ENCODE data around the gene SUCLG2. TPM values are rescaled to one million over a fixed set of nuclear protein-coding genes. Genes with fewer than 3 reads are reported as not detected.

The SUCLG2 gene
- total RNA-seq, 1 donor from 2014 or later = 122 TPM

DNA sequence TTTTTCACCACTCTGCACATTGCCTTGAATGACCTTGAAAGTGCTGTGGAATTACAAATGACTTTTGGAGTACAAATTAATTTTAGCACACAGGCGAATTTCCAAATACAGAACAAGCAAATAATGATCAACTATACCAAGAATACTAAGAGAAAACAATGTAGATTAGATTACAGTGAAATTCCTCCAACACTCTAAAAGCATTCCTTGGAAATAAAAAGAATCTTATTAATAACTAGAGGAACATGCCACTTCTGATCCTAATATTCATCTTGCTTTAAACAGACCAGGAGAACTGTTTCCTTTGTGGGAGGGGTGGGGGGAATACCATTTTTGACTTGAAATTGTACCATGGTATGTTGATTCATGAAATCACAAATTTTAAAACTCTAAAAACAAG, 167.5 kb downstream of the SUCLG2 start:
- DNase-seq (no peak), ATAC-seq (no peak)
- intact Hi-C loops (cut with micrococcal nuclease) = no loop called here

DNA sequence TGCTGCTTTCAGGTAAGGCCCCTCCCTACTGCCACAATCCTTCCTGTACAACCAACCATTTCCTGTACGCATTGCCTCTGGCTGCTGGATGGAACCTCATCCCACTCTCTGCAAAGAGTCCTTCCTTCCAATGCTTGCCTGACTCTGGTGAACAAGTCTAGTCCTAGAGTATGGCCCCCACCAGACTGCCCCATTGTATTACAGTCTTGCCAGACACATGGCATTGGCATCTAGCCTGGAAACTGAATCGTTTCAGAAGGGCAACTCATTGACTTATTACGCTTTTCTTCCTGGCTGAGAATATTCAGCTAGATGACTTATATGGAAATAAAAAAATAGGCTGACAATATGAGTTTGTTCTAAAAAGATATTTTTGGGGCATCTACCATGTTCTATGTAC, 170.3 kb downstream of the SUCLG2 start:
- ATAC-seq (peak; percentile 72), DNase-seq (no peak)
- intact Hi-C loops (cut with micrococcal nuclease) = no loop called here

DNA sequence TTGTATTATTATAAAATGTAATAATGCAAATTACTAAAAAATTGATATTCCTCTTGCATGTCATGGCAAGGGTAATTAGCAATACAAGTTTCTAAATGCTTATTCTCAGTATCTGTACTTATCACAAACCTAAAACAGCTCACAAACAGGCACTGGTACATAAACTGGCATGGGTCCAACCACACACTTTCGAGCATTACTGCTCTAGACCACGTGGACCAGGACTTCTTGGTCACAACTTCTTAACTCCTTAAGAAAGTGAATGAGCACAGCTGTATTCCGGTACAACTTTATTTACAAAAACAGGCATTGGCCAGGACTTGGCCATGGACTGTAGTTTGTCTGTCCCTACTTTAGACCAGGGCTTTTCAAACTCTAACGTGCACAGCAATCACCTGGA, 173.3 kb downstream of the SUCLG2 start:
- ATAC-seq = no peak
- intact Hi-C loops (cut with micrococcal nuclease) = no loop called here
- DNase-seq = no peak

DNA sequence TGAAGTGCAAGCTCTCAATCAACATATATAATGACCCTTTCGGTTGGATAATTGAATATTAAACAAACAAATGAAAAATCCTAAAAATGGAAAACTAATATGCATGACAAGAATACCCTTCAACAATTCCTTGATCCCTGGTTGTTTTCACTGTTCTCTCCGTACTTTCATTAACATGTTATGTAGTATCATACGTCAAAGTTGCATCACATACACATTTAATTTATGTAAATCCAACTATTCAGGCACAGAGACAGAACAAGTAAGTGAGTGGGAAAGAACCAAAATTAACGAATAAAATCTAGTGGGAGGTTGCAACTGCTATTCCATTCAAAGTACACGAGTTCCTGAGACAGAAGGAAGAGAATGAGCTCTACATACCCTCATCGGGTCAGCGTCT, 176.0 kb downstream of the SUCLG2 start:
- intact Hi-C loops (cut with micrococcal nuclease) = no loop called here
- ATAC-seq (no peak), DNase-seq (no peak)

DNA sequence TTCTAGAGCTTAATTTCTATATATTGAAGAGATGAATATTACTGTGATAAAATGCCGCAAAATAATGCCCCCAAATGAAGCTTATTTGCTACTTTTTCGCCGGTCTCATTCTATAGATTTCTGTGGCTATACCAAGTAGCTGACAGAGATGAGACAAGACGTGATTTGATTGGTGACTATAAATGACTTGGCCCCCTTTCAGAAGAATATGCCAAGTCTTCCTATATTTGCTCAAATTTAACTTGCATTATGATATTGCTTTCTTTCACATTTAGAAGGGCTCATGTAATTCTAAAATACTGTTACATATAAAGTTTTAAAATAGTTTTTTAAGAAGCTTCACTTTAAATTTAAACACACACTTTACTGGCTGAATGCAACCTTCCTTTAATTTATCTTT, 180.1 kb downstream of the SUCLG2 start:
- DNase-seq (no peak), ATAC-seq (no peak)
- intact Hi-C loops (cut with micrococcal nuclease) = no loop called here

DNA sequence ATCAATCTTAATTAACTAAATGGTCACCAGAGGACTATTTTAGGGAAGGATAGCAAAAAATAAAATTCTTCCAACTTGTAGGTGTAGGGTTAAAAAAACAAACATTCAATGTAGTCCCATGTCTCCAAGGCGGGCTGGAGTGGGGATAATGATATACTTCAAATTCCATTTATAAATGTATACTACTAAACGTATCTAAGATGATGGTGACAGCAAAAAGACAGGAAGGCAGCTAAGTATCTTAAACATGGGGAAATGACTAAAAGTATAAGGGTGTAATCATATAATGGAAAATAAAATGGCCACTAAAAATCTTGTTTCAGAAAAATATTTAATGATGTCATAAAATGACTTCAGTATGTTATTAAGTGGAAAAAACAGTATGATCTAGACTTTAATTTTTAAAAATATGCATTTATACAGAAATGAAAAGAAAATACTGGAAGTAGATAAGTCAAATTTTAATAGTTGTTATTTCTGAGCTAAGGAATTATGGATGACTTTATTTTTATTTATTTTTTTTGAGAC, 181.7 kb downstream of the SUCLG2 start:
- DNase-seq (no peak), ATAC-seq (no peak)
- intact Hi-C loops (cut with micrococcal nuclease) = no loop called here

DNA sequence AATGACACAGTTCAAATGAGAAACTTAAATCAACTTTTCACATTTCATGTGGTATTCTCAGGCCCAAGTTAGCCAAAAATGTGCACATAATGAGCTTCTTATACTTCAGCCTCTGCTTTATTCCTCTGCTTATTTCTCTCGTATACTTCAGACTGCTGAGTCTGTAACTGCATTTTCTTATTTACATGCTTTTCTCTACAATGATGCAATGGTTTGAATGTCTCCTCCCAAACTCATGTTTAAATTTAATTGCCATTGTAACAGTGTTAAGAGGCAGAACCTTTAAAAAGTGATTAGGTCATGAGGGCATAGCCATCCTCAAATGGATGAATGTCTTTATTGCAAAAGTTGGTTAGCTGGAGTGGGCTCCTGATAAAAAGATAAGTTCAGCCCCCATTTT, 184.2 kb downstream of the SUCLG2 start:
- intact Hi-C loops (cut with micrococcal nuclease) = no loop called here
- no peak for DNase-seq
- no peak for ATAC-seq

DNA sequence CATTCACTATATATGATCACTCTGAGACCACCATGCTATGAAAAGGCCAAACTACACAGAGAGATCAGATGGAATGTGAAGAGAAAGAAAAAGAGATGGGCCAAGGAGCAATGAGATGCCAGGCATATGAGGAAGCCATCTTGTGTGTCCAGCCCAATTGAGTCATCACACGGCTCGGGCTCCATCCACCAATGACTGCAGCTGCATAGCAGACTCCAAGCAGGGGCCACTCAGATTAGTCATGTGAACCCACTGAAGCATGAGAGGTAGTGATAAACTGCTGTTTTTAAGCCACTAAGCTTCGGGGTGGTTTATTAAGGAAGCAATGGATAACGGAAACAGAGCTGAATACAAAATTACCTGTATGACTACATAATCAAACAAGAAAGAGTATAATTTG, 185.9 kb downstream of the SUCLG2 start:
- intact Hi-C loops (cut with micrococcal nuclease) = no loop called here
- ATAC-seq = no peak
- DNase-seq = no peak

DNA sequence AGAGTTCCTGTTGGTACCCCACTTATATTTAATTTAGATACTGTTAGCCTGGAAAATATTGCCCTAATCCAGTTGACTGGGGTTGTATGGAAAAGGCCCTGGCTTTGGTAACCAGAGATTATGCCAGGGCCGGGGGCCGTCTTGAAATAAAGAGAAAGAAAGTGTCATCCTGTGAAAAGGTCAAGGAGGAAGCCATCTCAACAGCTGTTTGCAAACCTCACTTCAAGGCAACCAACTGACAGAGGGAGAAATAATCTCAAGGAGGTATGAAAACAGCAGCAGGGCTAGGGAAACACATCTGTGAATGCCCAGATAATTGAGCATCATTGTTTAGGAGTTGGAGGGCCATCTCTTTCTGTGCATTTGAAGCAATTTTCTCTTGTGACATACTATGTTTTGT, 190.8 kb downstream of the SUCLG2 start:
- ATAC-seq (no peak), DNase-seq (no peak)
- intact Hi-C loops (cut with micrococcal nuclease) = no loop called here

DNA sequence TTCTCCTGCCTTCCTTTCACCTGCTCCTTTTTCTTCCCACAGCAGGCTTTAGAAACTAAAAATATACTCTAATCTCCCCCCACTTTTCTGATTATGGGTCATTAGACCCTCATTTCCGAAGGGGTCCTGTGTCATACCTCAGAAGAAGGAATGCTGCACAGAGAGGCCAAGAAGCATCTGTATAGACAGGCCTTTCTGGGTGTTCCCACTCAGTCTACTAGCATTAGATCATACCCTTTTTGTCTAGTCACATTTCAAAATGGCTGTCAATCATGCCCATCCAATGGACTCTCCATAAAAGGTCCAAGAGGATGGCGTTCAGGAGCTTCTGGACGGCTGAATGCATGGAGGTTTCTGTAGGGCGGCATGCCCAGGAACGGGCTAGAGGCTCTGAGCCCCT, 192.2 kb downstream of the SUCLG2 start:
- ATAC-seq = no peak
- no peak for DNase-seq
- intact Hi-C loops (cut with micrococcal nuclease) = no loop called here

DNA sequence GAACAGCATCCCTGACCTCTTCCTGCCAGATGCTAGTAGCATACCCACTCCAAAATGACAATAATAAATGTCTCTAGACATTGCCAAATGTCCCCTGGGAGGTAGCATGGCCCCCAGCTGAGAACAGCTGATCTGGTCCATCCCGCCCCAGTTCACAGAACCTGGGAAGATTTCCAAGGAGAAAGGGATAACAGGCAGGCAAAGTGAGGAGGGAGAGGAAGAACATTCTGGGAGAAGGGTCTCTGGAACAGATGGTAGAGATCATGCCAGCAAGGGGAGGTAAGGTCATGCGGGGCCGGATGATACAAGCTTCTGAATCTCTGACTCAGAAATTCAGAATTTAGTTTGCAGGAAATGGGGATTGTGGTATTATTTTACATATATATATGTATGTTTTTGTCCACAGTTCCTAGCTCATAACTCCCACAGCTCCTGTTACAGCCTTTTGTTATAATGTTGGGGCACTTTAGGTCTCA, 192.7 kb downstream of the SUCLG2 start:
- no peak for ATAC-seq
- no peak for DNase-seq
- intact Hi-C loops (cut with micrococcal nuclease) = no loop called here

DNA sequence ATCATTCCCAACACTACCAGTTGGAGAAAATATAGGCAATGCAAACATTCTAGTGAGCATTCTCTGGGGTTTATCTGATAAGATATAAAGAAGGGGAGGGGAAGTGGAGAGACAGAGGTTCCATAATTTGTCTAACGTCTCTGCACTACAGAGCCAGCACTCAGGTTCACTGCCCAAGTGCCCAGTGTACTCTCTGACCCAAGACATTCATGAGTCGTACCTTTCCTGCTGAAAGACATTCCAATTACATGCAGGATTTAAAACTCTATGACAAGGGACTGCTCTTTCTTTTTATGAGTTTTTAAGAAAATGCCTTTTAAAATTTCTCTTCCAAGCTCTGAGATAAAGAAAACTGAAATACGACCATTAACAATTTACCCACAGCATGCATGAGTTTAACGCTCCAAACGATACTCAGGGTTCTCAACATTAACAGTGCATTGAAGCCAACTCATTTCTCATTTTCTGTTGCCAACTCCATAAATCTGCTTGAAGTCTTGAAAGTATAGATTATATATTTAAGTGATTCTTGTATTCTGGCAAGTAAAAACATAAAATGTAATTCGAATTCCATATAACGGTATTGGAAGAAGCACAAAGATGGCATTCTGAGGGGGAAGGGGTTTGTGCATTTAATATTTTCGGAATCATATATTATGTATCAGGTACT, 193.4 kb downstream of the SUCLG2 start:
- intact Hi-C loops (cut with micrococcal nuclease) = no loop called here
- ATAC-seq (no peak), DNase-seq (no peak)

DNA sequence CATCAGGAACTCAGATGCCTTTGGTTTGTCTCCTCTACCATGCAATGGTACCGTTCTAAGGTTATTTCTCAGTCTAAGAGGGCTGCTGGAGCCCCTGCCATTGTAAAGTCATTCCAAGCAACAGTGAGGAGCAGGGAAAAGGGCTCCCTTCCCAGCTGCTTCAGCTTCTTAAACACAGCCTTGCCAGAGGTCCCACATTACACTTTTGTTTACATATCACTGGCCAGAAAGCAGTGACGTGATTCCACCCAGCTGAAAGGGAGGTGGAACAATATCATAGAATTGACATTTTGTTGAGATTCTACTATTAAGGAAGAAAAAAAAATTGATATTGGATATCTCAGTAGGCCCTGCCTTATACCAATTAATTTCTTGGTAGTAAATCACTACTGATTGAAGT, 194.6 kb downstream of the SUCLG2 start:
- no peak for DNase-seq
- ATAC-seq = no peak
- intact Hi-C loops (cut with micrococcal nuclease) = no loop called here

DNA sequence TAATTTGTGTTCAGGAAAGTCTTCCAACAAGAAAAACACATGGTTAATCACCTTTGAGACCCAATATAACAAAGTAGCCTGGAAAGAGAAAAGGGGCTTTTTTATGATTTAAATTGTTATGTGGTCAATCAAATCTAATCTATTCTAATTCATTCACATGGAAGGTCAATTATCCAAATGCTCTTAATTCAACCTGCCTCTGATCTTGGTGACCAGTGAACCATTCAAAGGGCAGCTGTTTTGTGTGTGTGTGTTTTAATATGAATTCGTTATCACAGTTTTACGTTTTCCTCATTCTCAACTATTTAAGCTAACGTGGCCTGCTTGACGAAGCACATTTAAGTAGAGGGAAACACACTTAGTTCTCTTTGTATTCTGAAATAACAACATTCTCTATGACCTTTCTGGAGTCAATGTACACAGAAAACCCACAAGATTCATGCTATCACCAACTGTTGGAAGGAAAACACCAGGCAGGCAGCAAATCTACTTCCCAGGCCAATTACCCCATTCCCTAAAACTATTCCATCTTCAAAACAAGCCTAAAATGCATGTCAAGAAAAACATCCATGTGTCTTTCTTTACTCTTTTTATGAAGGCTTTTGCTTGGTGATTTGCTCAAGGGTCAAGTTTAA, 195.4 kb downstream of the SUCLG2 start:
- no peak for DNase-seq

DNA sequence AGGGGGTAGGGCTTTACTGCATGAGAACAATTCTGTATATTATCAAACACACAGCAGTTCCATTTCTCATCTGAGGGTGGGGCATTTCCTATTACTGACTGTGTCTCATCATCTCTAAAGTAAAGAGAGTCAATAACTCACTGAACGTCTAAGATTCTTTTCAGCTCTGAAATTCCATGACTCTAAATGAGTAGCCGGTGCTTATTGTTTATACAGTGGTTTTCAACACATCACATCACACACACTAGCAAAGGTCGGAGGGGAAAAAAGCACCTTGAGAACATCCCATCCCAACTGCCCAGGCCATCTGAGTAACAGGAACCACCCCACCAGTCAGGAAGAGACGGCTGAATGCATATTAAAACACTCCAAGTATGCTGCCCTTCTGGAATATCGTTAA, 196.0 kb downstream of the SUCLG2 start:
- intact Hi-C loops (cut with micrococcal nuclease) = no loop called here
- DNase-seq (no peak), ATAC-seq (no peak)

More for the DNA sequence above, 195.4 kb downstream of the SUCLG2 start:
- ATAC-seq = no peak
- intact Hi-C loops (cut with micrococcal nuclease) = no loop called here

DNA sequence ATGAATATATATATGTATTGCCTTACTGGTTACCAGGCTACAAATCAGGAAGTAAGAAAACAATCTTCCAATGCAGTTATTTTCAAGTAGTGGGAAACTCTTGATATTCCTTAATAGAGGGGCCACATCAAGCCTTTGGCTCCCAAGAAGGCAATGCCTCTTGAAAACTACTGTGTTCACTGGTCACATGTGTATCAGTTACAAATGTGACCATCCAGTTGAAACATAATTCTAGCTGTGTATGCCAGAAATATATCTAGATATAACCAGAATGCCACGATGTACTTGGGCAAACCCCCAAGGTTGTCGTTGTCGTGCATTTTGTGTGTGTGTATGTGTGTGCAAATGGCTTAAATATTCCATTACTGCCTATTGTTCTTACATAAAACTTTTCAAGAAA, 200.8 kb downstream of the SUCLG2 start:
- no peak for ATAC-seq
- no peak for DNase-seq
- intact Hi-C loops (cut with micrococcal nuclease) = no loop called here

DNA sequence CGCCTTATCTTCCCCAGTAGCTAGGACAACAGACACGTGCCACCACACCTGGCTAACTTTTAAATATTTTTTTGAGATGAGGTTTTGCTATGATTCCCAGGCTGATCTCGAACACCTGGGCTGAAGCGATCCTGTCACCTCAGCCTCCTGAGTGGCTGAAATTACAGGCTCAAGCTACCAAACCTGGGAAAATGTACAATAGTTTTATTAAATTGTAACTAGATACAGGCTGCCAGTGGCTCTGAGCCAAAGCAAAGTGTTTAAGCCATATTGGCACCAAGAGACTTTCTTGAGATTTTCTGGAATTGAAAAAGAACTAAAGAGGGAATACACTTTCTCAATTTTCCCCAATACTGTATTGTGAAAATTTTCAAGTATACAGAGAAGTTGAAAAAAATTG, 204.3 kb downstream of the SUCLG2 start:
- intact Hi-C loops (cut with micrococcal nuclease) = no loop called here
- ATAC-seq (no peak), DNase-seq (no peak)

DNA sequence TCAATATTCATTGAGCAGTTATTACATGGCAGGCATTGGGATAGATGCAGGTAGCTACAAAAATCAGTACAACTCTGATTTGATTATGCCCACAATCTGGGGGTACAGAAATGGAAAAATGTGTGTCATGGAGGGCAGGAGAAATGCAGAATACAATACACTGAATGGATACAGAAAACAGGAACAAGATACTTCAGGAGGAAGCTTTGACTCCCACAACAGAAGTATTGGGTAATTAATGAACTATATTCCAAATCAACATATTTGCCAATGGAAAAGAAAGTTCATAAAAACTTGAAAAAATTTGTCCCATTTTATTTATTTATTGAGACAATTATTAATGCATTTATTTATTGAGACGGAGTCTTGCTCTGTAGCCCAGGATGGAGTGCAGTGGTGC, 207.0 kb downstream of the SUCLG2 start:
- DNase-seq = no peak
- intact Hi-C loops (cut with micrococcal nuclease) = no loop called here
- ATAC-seq = no peak

DNA sequence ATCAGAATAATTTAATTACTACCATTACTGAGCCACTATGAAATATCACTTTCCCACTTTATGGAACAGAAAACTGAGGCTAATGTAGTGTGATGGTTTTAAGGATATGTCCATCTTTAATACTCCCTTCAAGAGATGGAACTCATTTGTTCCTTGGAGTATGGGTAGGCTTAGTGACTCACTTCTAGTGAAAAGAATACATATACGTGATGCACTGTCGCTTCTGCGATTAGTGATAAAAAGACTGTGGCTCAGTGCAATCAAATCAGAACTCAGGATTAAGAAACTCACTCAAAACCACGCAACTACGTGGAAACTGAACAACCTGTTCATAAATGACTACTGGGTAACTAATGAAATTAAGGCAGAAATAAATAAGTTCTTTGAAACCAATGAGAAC, 216.6 kb downstream of the SUCLG2 start:
- intact Hi-C loops (cut with micrococcal nuclease) = no loop called here
- DNase-seq = no peak
- no peak for ATAC-seq

DNA sequence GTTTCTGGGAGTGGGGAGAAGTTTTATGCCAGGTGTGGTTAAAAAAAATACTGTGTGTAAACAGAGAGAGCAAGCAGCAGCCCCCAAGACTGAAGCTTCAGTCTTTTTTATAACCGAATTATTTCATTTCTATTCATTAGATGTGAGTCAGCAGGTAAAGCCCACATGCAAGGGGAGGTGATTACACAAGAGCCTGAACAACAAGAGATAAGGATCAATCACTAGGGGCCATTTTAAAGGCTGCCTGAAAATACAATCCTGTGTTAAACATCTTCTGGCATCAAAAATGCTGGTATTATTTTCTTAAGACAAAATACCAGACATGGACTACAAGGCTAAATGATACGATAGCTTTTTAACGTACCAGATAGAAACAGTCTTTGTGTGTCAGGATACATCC, 217.3 kb downstream of the SUCLG2 start:
- intact Hi-C loops (cut with micrococcal nuclease) = no loop called here

DNA sequence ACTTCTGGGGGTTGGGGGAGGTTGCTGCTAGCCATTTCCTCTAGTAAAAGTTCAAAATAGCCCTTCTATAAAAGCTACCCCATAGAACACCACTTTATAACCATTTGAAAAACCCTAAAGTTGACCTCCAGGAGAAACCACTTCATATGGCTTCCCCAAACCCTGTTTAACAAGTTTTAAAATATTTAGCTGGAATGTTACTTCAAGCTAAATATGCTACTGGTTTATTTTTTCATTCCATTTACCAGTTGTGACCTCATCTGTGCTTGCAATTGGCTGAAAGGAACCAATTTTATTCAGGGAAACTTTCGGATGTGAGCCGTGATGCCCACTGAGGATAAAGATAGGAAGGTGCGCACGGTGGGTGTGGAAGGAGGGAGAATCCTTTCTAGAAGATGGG, 221.3 kb downstream of the SUCLG2 start:
- intact Hi-C loops (cut with micrococcal nuclease) = no loop called here
- DNase-seq = no peak
- no peak for ATAC-seq

More for the DNA sequence above, 217.3 kb downstream of the SUCLG2 start:
- no peak for ATAC-seq
- DNase-seq = no peak

Measured in left ventricle myocardium superior (tissue), 1 donor.